ENCODE data around the gene PKDREJ. TPM values are rescaled to one million over a fixed set of nuclear protein-coding genes. Genes with fewer than 3 reads are reported as not detected.
"Not testable (repeated sequence)": the region's sequence is repeated elsewhere in the genome, so short reads cannot be mapped to it uniquely, and the experiment has no call there.

The PKDREJ gene
- total RNA-seq, 1 donor from 2014 or later: 0.04 TPM

DNA sequence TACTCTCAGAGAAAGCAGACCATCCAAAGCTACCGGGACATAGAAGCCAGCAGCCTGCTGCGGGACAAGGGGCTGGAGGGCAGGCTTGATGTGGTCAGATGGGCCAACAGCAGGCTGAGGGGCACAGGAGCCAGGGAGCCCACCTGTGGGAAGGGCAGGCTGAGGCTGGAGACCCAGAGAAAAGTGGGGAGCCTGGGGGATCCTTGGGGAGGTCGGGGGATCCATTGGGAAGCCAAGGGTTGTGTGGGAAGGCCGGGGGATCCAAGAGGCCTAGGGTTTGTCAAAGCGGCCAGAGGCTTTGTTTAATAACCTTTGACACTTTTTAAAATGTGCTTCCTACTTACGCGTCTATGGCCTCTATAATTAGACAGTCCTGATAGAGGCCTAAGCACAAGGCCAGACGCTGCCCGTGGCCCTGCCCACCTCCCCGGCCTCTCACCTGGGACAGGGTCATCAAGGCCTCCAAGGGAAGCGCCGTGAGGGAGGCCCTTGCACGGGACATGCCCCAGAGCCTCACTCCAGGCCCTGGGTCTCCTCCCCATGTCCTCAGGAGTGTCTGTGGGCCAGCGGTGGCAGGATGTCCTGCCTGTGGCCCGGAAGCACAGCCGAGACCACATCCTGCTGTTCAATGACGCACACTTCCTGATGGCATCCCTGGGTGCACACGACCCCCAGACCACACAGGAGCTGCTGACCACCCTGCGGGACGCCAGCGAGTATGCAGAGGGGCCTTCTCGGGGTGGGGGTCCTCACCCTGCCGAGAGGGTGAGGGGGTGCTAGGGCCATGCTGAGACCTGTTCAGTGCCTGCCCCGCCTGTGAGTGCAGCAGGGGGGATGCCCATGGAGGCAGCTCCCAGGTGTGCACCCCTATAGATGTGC, 25.0 kb upstream of the PKDREJ start:
- peak; percentile 65 for ATAC-seq

DNA sequence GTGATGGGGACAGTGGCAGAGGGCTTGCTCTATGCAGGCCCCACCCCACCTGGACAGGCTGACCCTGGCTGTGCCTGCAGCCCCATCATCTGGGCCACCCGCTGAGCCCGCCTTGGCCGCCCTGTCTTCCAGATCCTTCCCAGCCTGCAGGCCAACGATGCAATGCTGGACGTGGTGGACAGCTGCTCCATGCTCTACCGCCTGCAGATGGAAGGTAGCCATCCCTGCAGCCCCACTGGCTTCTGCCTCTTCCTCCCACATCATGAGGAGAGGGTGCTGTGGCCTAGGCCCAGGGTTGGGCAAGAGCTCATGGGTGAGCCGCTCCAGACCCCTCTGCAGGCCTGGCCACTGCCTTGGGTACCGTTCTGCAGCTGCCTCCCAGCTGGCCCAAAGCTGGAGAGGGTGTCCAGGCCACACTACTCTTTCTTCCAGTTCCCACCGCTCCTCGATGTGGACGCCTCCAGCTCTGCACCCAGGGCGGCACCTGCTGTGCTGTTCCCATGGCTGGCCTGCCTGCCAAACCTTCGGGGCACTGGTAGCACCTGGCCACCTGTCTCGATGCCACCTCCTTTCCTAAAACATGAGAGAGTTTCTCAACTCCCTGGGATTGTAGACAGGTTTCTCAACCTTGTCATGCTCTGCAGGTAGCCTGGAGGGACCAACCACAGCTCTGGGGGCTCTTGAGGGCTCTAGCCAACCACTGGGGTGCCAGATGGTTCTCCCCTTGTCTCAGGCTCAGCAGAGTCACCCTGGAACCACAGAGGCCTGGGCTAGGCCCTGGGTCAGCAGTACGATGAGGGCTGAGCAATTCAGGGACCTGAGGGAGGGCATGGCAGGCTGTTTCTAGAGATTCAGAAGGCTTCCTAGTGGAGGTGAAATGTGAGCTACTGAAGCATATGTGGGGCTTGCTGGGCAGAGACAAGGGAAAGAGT, 24.1 kb upstream of the PKDREJ start:
- ATAC-seq: no peak

DNA sequence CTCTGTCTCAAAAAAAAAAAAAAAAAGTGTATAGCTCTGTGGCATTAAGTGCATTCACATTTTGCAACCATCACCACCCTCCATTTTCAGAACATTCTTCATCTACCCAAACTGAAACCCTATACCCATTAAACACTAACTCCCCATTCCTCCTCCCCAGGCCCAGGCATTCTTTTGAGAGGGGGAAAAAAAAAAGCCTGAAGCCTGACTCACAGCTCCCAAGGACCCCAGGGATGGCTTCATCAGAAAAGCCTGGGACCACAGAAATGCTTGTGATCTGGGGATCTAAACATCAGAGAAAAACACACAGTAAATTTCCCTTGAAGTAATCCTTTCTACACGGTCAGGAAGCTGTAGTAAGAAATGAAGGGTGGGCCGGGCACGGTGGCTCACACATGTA, 22.9 kb upstream of the PKDREJ start:
- ATAC-seq: no peak

DNA sequence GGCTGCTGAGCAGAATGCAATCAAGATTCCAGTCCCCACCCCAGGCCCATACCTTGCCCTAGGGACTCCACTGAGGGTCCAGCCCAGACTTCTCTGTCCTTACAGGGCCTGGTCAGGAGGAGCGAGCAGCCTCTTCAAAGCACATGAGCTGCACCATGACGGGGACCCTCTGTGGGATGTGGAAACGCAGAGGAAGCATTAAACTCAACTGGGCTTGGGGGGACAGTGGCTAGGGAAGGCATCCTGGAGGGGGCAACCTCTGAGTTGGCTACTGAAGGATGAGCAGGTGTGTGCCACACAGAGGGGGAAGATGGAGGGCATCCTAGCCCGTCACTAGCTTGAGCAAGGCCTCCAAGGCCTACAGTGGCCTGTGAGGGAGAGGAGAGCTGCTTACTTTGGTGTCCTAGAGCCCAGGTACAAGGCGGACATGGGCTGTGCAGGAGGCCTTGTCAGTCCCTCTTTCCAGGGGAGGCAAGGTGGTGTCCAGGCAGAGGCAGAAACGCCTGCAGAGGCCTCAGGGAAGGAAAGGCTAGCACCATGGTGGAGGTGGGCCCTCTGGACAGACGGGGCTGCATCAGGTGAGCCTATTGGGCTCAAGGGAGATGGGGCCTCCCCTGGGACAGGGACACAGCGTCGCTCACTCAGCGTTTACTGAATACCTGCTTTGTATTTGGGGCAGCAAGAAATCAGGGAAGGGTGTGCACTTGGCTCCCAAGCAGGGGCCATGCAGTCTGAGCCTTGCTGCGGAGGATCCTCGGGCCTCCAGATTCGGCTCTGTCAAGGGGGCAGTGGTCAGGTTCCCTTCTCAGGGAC, 18.9 kb upstream of the PKDREJ start:
- ATAC-seq: no peak

DNA sequence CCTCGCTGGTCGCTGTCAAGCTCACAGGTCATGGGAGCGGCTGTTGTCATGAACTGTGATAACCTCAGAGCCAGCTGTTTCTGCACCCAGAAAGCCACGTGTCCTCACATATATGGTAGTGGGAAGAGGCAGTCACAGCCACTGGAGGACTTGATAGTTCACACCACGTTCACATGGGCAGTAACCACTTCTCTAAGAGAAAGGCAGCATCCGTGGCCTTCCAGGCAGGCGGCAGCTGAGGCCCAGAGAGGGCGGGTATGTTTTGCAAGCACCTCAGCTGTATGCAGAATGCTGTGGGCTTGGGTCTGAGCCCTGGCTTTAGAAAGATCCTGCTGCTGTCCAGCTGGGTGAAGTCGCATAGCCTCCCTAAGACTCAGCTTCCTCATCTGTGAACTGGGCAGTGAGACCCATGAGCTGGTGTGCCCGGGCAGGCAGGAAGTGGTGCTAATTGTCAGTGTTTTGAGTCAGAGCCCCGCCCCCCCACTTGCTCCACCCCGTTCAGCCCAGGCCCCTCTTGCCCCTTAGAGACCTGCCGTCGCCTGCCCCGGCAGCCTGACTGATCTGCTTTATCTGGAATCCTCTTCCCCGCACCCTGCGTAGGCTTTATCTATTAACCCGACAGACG, 18.0 kb upstream of the PKDREJ start:
- ATAC-seq: peak; percentile 26

DNA sequence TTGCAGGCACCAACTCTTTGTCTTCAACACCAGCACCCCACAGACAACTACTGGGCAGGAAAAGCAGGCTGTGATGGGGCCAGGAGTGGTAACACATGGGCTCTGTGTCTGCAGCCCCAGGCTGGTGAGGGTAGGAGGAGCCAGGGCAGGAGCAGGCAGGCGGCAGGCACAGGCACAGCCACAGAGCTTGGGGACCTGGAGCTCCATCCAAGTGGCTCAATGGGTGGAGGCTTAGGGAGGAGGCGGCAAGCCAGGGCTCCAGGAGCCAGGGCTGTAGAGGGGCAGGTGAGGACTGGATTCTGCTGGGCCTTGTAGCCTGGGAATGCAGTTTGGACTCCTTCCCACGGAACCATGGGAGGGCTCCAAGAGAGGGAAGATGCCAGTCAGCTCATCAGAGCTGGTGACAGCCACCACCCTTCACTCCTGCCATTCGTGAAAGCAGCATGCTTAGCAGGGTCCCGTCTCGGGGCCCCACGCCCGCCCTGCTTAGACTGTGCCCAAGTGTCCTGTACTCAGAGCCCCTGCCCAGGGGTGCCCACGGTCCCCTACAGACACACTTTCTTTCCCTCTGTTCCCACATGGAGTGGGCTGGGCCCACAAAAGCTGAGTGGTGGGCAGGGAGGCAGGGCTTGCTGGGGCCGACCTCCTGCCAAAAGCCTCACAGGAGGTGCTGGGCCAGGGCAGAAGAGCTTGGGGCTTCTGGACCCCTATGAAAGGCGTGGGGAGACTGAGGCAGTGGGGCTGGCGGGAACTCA, 17.1 kb upstream of the PKDREJ start:
- peak; percentile 45 for ATAC-seq

DNA sequence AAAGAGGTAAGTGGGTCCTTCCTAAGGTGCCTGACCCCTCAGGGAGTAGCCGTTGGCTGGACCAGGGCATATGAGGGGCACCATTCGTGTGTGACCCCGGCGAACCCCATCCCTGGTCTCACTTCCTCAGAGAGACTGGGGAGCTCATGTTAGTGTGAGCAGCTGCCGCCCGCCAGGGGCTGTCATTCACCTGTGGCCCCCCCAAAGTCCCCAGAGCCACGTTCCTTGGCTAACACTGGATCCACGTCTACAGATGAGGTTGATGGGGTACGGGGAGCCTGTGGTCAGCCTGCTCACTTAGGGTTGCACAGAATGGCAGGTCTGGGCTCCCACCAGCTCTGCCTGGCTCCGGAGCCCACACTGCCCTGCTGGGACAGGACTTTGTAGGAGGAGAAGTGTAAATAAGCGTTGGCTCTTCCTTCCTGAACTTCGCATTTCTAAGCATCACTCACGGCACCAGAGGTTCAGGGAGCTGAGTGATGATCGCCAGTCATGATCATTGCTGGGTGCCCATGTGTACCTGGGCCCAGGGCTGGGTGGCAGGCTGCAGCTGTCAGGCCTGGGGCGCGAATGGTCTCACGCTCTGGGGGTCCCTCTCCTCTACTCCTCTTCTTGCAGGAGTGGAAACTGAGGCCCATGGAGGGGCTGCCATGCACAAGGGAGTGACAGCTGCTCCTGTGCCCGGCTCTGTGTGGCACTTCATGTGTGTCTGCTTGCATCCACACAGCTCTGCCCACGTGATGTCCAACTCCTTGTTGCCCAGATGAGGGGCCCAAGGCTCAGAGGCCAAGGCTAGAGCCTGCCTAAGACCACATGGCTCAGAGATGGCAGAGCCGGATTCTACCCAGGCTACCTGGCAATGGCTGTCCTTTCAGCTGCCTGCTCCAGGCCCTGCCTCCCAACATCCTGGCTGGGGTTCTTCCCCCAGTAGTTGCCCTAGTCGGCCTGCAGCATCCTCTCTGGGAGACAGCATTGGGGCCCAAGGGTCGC, 15.8 kb upstream of the PKDREJ start:
- no peak for ATAC-seq

DNA sequence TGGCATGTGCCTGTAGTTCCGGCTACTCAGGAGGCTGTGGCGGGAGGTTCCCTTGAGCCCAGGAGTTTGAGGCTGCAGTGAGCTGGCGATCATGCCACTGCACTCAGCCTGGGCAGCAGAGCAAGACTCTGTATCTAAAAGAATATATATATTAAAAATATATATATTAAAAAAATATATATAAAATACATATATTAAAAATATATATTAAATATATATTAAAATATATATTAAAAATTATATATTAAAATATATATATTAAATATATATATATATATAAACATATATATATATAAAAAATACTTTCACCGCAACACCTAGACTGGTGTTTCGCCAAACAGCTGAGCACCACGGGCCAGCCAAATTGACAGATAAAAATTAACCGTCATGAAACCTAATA, 13.4 kb upstream of the PKDREJ start:
- ATAC-seq: no peak

DNA sequence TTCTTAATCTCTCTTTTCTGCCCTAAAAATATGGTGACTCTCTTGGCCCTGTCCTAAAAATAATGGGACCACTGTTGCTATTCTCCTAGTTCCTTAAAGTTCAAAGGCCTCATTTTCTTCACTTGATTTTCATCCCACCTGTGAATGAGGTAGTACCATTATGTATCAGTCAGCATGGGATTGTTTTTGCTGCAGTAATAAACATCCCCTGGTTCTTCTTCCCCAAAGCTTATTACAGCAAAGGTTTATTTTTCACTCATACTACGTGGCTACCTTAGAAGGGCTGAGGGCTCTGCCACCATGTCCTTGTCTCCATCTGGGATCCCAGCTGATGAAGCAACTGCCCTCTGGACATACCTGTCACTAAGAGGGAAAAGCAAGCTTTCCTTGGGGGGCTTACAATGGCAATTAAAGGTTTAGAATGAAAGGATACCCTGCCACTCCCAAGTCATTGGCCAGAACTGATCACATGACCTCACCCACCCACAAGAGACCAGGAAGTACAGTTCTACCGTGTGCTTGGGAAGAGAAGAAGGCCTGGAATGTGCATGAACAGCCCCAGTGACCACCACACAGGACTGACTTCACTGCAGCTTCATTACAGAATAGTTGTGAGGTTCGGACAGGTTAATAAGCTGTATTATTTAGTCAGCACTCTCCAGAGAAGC, 12.4 kb upstream of the PKDREJ start:
- ATAC-seq: no peak

DNA sequence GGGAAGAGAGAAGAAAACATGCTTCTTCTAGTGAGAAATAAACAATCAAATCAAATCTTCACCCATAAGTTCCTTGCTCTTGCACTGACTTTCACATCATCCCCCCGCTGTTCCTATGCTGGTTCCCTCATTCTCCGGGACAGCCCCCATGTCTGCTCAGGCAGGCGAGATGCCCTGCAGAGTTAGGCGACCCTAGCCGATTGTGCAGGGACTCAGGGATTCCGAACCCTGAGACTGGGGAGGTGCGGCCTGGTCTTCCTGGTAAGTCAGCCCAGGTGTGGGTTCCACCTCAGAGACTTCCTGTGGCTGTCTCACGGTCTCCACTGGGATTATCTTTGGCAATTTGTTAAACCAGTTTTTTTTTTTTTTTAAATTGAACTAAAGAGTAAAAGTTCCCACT, 11.2 kb upstream of the PKDREJ start:
- ATAC-seq: no peak

DNA sequence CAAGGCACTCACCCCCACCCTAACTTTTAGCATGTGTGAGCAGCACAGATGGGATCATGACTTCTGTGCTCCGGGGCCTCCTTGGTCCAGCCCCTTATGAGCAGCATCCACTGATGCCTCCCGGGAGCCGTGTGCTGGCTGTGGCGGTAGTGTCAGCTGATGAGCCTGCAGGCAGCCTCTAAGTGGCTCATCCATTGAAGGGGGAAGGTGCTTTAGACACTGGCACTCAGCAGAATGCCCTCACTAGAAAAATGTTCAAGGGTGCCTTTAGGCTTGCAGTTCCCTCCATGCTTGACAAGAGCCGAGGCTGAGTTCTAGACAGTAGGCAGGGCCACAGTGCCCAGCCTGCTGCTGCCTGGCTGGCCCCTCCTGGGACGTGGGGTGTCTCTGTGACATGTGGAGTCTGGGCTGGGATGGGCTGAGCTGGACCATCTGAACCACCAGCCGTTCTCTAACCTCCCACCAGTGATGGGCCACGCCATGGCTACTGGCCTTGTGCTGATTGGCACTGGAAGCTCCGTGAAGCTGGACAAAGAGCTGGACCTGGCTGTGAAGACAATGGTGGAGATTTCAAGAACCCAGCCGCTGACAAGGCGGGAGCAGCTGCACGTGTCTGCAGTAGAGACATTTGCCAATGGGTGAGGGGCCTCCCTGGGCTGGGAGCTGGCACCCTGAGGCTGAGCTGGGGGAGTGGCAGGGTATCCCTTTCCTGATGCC, 10.4 kb upstream of the PKDREJ start:
- no peak for ATAC-seq

DNA sequence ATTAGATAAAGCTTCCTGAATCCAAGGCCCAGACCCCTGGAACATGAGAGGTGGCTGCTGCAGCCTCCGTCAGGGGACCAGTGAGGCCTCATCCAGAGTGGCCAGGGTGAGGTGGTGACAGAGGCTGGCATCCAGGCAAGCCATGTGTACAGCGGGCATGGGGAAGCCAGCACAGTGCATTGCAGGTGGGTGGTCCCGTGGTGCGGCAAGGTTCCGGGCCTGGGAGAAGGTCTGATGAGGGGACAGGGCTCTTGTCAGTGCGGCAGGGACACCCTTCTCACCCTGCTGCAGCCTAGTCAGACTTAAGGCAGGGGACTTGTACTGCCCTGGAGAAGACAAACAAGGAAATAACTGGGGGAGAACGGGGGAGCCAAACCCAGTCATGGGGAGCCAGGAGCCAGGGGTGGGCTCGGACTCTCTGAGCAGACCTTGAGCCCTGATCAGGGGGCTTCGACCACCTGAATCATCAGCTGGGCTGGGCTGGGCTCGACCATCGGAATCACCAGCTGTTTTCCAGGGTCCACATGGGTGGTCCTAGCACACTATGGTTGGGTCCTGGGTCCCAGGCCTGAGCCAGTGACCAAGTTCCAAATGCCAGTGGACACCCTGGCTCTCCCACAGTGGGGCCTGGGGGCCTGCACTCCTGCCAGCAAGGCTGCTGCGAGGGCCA, 9.8 kb upstream of the PKDREJ start:
- ATAC-seq: no peak

DNA sequence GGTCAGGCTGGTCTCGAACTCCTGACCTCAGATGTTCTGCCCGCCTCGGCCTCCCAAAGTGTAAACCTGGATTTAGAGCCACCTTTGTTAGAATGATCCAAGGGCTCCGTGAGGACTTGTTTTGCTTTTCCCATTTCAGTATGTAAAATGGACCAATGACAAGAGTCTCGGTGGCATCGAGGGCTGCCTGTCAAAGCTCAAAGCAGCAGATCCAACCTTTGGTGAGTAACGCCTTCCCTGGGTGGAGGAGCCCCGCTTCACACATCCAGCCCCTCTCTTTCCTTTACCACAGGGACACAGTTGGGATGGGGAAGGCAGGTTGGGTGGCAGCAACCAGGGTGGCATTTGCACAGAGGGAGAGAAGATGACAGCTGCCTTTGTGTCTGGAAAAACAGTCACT, 9.1 kb upstream of the PKDREJ start:
- no peak for ATAC-seq

DNA sequence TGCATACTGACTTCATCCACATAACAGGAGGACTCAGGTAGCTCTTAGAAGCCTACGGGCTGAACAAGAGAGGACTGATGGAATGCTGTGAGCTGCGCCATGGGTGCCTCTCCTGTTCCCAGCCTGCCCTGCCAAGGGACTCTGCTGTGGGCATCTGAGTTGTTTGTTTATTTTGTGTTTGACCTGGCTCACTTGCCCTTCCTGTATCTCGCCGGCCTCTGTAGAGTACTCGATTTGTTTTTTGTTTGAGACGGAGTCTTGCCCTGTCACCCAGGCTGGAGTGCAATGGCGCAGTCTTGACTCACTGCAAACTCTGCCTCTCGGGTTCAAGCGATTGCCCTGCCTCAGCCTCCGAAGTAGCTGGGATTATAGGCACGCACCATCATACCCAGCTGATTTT, 6.4 kb upstream of the PKDREJ start:
- ATAC-seq: no peak

DNA sequence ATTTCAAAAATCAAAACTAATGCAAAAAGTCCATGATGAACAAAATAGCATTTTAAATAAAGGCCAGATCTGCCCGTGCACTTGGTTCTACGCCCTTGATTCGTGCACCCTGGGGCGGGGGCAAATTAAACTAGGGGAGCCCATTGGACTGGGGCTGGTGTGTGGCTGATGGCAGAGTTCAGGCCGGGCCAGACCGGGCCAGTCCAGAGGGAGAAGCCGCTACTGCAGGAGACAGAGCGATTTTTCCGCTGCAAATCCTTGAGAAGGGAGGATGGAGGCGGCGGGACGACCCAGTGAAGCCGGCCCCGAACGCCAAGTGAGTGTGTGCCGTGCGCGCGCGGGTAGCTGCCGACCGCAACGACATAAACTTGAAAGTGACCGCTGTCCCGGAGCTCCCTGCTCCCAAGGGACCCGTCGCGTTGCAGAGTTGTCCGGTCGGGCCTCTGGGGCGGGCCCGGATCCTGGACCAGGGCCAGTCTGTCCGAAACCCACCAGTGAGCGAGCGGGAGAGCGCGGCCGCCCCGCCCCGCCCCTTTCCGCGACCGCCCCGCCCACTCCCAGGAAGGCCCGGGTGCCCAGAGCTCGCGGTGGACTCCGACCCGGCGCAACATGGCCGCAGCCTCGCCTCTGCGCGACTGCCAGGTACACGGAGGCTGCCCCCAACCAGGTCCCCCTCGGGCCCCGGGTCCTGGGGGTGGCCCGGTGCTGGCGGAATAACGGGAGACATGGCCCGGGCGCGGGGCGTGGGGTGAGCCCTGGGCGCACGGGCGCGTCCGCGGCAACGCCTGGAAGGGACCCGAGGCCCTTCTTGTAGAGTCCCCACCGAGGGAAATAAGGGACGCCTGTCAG, 4.5 kb upstream of the PKDREJ start, which contains the start of gene TTC38:
TSS of gene TTC38 (plus strand) at position 578 of the 849 bp plus-strand sequence. CDS start at position 610, 32 bp downstream.
- ATAC-seq: peak; percentile 81

DNA sequence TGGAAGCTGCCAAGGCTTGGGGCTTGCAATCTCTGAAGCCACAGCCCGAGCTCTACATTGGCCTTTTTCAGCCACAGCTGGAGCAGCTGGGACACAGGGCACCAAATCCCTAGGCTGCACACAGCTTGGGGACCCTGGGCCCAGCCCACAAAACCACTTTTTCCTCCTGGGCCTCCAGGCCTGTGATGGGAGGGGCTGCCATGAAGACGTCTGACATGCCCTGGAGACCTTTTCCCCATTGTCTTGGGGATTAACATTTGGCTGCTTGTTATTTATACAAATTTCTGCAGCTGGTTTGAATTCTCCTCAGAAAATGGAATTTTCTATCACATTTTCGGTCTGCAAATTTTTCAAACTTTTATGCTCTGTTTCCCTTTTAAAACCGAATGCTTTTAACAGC, 2.5 kb upstream of the PKDREJ start:
- ATAC-seq: not testable (repeated sequence)

DNA sequence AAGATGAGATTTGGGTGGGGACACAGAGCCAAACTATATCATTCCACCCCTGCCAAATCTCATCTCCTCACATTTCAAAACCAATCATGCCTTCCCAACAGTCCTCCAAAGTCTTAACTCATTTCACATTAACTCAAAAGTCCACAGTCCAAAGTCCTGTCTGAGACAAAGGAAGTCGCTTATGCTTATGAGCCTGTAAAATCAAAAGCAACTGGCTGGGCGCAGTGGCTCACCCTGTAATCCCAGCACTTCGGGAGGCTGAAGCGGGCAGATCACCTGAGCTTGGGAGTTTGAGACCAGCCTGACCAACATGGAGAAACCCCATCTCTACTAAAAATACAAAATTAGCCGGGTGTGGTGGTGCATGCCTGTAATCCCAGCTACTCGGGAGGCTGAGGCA, 1.4 kb upstream of the PKDREJ start:
- ATAC-seq: not testable (repeated sequence)

Data from esophagus mucosa (tissue), 1 donor.